Measurements from ENCODE around the gene TELO2.

Gene TELO2

GRCh38 chr16:1518626-1519135 is 25.5 kb downstream of the TELO2 start:
- no peak for DNase-seq (ENCODE audit: low read depth in 2 of 2)

GRCh38 chr16:1519831-1520230 is 26.7 kb downstream of the TELO2 start:
- DNase-seq (ENCODE audit: low read depth in 2 of 2): no peak

- DNase-seq (ENCODE audit: low read depth in 2 of 2): no peak
These were observed 27.3 kb downstream of the TELO2 start for GRCh38 chr16:1520461-1520860.

GRCh38 chr16:1523581-1524245 is 30.6 kb downstream of the TELO2 start:
- no peak for DNase-seq (ENCODE audit: low read depth in 2 of 2)

- DNase-seq (ENCODE audit: low read depth in 2 of 2): no peak
These were observed 31.2 kb downstream of the TELO2 start for GRCh38 chr16:1524366-1524765.

GRCh38 chr16:1525871-1526607 is 32.9 kb downstream of the TELO2 start:
- DNase-seq (ENCODE audit: low read depth in 2 of 2): no peak

- no peak for DNase-seq (ENCODE audit: low read depth in 2 of 2)
These were observed 33.7 kb downstream of the TELO2 start for GRCh38 chr16:1526608-1527555.

GRCh38 chr16:1527836-1528811 is 35.0 kb downstream of the TELO2 start:
- DNase-seq (ENCODE audit: low read depth in 2 of 2): no peak

GRCh38 chr16:1528921-1529537 is 35.9 kb downstream of the TELO2 start:
- no peak for DNase-seq (ENCODE audit: low read depth in 2 of 2)

- DNase-seq (ENCODE audit: low read depth in 2 of 2): no peak
These were observed 37.3 kb downstream of the TELO2 start for GRCh38 chr16:1530349-1530882.

GRCh38 chr16:1530883-1531637 is 37.9 kb downstream of the TELO2 start:
- DNase-seq (ENCODE audit: low read depth in 2 of 2): no peak

- DNase-seq (ENCODE audit: low read depth in 2 of 2): no peak
These were observed 38.4 kb downstream of the TELO2 start for GRCh38 chr16:1531638-1531910.

- DNase-seq (ENCODE audit: low read depth in 2 of 2): no peak
These were observed 39.1 kb downstream of the TELO2 start for GRCh38 chr16:1532081-1532760.

GRCh38 chr16:1532771-1533170 is 39.6 kb downstream of the TELO2 start:
- DNase-seq (ENCODE audit: low read depth in 2 of 2): no peak

- DNase-seq (ENCODE audit: low read depth in 2 of 2): no peak
These were observed 40.3 kb downstream of the TELO2 start, which contains the start of gene TMEM204 for GRCh38 chr16:1533443-1533951. TMEM204 (plus strand) TSS chr16:1533666; CDS start chr16:1534276, 610 bp downstream.

- no peak for DNase-seq (ENCODE audit: low read depth in 2 of 2)
These were observed 41.2 kb downstream of the TELO2 start for GRCh38 chr16:1534021-1535020.
